Fibroblast of peridontal ligament (primary cell): ENCODE measurements around the gene TMX2.
A peak's percentile ranks its signal among the peaks of the same experiment; 100 is the strongest.
"Not testable (repeated sequence)": the region's sequence is repeated elsewhere in the genome, so short reads cannot be mapped to it uniquely, and the experiment has no call there.

Experiments used
- DNase-seq: peaks from one replicate; pipeline ENCODE4 v3.0.0-alpha.2; 2010; ENCODE audit errors: extremely low read depth

The TMX2 gene, protein sequence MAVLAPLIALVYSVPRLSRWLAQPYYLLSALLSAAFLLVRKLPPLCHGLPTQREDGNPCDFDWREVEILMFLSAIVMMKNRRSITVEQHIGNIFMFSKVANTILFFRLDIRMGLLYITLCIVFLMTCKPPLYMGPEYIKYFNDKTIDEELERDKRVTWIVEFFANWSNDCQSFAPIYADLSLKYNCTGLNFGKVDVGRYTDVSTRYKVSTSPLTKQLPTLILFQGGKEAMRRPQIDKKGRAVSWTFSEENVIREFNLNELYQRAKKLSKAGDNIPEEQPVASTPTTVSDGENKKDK

DNA sequence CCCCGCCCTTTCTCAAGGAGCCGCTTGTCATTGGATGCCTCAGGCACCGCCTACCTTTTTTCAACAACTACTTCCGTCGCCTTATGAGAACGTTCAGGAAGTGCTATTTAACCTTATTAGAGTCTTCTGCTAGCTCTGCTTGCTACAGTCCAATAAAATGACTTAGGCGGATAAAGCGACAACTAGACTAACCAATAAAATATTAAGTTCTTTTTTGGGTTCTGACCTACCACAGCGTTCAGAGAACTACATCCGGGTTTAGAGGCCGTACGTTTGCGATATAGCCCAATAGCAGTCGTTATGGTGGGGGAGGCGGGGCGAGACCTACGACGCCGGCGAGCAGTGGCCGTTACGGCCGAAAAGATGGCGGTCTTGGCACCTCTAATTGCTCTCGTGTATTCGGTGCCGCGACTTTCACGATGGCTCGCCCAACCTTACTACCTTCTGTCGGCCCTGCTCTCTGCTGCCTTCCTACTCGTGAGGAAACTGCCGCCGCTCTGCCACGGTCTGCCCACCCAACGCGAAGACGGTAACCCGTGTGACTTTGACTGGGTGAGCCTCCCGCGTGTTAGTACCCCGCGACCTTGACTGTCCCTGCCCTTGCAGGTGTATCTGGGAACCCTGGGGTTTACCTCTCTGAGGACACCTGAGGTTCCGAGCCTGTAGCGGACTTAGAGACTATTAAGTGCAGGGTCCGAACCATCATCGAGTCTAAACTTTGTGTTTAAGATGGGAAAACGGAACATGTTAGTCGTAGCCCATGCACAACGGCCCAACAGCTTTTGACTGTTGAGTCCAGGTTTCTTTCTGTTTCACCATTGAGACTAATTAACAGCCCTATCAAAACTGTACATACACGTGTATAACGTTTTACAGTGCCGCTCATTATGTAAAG is at the start of gene TMX2:
Gene TMX2, plus strand, starts transcription at position 338 of the 895 bp plus-strand sequence. Its CDS starts 26 bp downstream, at position 364.
- peak; percentile 100 for DNase-seq

DNA sequence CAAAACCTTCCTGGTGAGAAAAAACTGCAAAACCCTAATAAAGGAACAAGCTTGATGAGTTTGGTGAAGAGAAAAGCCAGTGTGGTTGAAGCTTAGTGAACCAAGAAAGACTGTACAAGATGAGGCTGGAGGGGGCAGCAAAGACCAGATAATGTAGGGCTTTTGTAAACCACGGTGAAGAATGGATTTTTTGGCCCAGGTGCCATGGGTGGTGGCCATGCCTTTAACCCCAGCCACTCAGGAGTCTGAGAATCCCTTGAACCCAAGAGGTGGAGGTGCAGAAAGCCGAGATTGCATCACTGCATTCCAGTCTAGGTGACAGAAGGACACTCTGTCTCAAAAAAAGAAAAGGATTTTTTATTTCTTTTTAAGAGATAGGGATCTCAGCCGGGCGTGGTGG is 49.5 kb upstream of the TMX2 start:
- DNase-seq, result no peak

DNA sequence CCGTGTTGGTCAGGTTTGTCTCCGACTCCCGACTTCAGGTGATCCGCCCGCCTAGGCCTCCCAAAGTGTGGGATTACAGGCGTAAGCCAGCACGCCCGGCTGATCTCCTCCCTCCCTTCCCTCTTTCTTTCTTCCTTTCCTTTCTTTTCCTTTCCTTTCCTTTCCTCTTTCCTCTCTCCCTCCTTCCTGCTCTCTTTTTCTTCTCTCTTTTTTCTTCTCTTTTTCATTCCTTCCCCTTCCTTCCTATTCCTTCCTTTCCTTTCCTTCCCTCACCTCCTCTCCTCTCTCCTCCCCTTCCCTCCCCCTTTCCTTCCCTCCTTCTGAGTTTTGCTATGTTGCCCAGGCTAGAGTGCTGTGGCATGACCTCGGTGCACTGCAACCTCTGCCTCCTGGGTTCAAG is 48.4 kb upstream of the TMX2 start:
- DNase-seq, result no peak

DNA sequence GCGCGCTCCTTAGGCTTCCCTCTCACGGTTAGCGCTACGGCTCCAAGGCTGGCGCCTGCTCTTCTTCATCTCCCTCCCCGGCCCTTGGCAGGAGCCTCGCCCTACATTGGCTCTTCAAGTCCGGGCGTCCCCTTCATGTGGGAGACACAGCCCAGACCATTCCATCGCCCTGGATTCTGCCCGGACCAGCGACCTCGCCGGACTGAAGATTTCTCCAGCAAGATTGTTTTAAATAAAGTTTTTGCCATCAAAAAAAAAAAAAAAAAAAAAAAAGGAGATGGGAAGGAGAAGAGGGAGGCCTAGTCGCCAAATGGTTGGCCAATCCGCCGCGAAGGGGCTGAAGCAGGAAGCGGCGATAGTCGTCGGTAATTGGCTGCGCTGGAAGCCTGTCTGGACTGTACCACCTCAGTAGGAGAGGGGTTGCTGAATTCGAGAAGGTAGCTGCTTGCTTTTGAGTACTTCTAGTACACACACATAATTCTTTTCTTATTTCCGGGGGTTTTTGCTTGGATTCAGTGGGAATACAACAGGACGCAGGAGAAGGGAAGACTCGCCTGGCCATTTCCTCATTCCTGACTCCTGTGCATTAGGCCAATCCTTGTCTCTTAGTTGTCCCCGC is 45.2 kb upstream of the TMX2 start:
- DNase-seq, result peak; percentile 99

DNA sequence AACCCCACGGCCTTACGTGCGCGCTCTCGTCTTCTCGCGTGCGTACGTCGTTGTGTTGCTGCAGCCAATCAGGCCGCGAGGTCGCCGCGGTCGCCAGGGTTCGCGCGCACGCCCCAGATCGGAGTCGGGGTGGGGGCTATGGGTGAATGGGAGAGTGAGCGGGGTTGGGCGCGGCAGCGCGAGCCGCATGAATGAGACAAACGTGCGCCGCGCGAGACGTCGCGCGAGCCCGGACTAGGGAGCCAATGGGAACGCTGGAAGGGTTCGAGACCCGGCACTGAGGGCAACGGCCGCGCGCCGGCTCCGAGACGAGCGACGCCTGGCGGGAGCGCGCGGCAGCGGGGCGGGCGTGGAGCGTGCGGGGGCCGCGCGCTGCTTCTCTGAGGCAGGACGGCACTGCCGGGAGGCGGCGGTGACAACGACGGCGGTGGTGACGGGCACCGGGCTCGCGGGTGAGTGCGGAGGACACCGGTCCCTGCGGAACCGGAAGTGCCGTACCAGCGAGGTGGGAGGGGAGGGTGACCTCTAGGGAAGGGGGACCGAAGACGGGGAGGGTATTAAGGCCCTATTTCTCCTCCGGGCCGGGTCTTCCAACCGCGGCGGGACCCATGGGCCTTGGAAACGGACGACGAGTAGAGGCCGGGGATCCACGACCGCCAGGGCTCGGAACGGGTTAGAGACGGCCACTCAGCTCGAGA is 44.5 kb upstream of the TMX2 start, which contains the start of gene ZDHHC5:
Gene ZDHHC5, plus strand, starts transcription at position 379 of the 698 bp plus-strand sequence. CDS start 4,977 bp downstream, outside the sequence.
- DNase-seq, result peak; percentile 99

DNA sequence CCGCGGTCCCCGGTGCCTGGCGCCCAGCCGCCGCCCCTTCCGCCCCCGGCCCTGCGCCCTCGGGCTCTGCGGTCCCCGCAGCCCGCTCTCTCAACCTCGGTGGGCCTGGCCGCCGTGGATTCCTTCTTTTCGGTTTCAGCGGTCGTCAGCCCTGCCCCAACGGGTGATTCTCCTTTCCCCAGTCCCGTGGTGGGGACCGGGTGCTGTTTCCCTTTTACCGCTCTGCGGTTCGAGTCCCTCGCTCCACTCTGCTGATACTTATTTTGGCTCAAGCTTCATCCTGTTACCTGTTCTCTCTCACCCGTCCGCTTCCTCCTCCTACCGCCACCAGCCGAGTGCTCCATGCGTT is 44.0 kb upstream of the TMX2 start:
- DNase-seq, result no peak

DNA sequence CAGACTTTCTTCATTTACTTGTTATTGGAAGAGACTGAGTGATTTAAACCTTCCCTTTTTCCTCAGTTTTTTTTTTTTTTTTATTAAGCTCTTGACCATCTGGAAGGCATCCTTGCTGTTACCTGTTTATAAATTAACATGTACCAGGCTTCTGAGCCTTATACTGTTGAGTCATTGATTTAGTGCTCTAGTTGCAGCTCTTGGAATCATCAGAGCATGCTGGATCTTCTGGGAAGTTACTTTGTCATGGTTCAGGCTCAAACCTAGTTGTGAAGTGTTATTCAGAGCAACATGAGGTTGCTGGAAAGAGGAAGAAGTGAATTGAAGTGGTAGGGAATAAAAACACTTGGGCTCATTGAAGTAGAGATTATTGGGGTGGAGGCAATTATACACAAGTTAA is 38.1 kb upstream of the TMX2 start:
- DNase-seq, result no peak

DNA sequence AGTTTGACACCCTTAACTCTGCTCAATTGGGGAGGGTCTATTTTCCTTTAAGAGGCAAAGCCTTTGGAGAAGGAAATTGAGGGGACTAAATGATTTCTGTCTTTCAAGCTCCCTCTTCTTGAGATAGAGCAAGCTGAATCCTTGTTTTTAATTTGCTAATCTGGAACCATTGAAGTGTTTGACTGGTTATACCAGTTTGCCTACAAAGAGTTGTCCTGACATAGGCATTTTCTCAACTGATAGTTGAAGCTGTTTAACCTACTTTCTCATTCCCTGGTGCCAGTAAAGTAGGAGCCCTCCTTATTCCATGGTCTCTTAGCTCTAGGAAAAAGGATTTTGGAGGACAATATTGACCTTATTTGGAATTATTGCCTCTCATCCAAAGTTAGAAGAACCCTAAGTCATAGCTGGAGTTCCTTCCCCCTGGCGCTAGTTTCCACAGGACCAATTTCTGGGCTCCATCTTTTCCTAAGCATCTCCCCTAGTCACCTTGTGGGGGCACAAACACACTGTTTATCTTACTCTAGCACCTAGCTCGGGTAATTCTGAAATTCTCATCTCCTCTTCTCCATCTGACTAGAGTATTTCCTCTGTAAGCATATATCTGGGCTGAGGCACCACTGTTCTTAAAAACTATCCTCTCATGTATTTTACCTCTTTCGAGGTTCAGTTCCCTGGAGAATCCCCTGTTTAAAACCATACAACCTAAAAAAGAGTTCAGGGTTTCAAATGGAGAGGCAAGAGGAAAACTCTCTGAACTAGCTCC is 37.0 kb upstream of the TMX2 start:
- no peak for DNase-seq

DNA sequence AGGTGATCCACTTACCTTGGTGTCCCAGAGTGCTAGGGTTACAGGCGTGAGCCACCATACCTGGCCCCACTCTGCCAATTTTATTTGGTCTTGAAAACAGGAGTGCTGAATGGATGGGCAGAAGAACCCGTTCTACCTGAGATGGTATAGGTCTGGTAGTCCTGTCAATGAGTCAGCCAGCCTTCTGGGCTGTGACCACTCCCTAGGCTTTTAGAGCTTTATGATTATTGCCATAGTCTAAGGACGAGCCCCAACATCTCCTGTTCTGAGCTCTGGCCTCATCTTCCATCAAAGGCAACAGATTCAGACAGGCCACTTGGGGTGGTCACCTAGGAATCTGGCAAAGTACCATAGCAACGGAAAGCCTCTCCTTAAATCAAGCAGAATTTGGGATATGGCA is 33.0 kb upstream of the TMX2 start:
- no peak for DNase-seq

DNA sequence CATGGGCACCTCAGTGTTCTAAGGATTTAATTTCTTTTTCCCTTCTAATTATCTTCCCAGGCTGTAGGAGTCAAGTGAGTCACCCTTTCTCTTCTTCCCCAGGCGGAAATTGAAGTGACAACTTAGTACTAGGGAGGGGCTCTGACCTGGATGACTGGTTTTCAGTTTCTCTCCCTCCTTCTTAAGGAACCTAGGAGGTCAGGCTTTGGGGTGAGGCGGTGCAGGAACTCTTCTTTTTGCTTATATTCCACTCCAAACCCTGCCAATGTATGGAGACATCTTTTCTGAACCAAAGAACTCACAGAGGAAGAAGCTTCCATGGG is 31.9 kb upstream of the TMX2 start:
- DNase-seq, result no peak

DNA sequence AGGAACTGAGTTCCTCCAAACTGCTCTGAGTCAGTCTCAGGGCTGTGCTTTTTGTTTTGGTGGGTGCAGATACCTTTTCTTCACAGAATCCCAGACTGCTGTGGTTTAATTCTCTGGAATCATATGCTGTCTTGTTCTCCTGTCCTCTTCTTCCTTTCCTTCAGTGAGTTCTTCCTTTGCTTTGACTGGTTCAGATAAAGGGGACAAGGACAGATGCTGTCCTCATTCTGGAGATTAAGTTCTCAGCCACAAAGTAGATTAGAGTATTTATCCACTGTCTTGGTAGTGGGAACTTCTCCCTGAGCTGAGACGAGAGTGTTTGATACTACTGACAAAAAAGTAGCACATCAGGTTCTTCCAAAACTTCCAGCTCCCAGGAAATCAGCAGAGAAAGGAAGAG is 31.2 kb upstream of the TMX2 start:
- DNase-seq, result no peak

DNA sequence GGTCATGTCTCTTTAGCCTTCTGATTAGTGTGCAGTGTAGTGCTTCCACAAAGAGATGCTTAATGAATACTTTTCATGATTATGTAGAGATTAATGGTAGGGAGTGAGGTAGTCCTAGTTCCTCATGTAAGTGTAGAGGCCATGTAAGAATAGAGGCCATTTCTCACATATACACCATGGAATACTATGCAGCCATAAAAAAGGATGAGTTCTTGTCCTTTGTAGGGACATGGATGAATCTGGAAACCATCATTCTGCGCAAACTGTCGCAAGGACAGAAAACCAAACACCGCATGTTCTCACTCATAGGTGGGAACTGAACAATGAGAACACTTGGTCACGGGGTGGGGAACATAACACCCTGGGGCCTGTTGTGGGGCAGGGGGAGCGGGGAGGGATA is 21.9 kb upstream of the TMX2 start:
- DNase-seq, result not testable (repeated sequence)

DNA sequence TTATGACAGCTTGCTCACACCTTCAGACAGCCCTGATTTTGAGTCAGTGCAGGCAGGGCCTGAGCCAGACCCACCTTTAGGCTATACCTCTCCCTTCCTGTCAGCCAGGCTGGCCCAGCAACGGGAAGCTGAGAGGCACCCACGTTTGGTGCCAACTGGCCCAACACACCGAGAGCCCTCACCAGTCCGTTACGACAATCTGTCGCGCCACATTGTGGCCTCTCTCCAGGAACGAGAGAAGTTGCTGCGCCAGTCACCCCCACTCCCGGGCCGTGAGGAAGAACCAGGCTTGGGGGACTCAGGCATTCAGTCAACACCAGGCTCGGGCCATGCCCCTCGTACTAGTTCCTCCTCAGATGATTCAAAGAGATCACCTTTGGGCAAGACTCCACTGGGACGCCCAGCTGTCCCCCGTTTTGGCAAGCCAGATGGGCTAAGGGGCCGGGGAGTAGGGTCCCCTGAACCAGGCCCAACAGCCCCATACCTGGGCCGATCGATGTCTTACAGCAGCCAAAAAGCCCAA is 13.5 kb upstream of the TMX2 start:
- DNase-seq, result no peak

DNA sequence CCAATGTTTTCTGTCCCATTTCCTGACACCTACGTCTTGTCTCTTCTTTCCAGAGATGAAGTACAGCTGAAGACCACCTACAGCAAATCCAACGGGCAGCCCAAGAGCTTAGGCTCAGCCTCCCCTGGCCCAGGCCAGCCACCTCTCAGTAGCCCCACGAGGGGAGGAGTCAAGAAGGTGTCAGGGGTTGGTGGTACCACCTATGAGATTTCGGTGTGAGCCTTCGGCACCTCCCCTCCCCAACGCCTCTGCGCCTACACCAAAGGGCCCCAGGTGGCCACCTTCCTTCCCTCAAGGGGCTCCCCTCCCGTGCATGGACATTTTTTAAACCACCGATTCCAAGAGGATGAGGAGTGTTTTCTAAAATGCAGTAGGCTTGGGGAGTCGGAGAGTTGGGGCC is 12.6 kb upstream of the TMX2 start:
- DNase-seq, result no peak

DNA sequence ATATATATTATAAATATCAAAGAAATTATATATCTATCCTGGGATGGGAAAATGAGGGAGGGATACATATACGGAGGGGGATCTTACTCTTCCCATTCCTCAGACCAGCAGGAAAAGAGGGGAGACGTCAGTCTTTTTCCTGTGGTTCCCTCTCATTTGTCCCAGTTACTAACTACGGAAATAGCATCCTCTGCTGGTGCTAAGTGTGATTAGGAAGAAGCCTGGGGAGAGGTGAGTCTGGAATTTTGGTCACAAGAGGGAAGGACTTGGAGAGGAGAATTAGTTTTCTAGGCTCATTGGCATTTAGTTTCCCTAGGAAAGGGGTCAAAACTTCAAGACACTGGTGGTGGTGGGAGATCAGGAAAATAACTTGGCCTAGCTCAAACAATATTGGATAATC is 12.0 kb upstream of the TMX2 start:
- no peak for DNase-seq

DNA sequence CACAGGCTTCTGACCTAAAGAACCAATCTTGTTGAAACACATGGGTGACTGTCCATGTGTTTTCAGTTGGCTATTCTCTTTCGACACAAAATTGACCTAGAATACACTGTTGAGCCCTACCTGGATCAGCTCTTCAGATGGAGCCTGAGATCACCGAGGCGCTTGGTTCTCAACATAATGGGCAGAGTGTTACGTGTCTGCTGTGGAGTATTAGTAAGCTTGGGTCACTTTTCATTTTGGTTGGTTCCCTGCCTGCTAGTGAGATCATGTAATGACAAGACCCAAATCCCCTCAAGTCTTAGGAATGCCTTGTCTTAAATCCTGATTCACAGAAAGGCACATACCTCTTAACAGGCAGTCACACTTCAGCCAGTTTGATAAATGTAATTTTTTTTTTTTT is 9.1 kb upstream of the TMX2 start:
- DNase-seq, result peak; percentile 29

DNA sequence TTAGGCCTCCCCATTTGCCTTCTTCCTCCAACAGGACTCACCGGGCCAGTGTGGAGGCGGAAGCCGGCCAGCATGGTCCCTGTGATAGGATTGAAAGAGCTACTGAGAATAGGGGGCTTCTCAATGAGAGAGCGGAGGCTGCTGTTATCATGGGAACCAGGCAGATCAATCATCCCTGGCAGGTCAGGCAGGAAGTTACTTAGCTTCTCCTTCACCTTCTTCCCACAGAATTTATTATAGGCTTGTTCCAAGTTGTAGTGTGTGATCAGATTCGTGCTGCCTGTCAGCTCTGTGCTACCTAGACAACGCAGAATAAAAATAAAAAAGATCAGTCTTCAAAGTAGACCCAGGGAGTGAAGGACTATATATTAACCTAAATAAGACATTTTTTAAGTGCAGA is 7.5 kb upstream of the TMX2 start:
- no peak for DNase-seq

DNA sequence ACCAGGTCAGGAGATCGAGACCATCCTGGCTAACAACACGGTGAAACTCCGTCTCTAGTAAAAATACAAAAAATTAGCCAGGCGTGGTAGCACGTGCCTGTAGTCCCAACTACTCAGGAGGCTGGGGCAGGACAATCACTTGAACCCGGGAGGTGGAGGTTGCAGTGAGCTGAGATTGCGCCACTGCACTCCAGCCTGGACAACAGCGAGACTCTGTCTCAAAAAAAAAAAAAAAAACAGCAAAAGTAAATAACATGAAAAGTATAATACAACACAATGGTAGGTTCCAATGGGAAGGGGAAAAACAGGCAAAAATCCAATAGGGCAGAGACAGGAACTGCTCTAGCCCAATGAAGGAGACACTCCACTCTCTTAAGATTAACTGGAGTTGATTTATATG is 7.0 kb upstream of the TMX2 start:
- DNase-seq, result not testable (repeated sequence)

DNA sequence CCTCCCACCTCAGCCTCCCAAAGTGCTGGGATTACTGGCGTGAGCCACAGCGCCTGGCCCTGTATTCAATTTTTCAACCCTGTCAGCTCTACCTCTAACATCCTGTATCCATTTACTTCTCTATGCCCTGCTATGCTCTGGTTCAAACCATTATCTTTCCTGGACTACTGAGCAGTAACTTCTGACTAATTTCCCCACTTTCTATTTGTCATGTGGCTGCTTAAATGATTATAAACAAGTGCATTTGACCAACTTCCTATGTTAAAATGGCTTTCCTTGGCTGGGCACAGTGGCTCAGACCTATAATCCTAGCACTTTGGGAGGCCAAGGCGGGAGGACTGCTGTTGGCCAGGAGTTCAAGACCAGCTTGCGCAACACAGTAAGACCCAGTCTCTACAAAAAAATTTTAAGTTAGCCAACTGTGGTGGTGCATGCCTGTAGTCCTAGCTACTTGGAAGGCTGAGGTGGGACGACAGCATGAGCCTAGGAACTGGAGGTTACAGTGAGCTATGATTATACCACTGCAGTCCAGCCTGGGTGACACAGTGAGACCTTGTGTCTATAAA is 2.5 kb upstream of the TMX2 start:
- DNase-seq, result no peak

DNA sequence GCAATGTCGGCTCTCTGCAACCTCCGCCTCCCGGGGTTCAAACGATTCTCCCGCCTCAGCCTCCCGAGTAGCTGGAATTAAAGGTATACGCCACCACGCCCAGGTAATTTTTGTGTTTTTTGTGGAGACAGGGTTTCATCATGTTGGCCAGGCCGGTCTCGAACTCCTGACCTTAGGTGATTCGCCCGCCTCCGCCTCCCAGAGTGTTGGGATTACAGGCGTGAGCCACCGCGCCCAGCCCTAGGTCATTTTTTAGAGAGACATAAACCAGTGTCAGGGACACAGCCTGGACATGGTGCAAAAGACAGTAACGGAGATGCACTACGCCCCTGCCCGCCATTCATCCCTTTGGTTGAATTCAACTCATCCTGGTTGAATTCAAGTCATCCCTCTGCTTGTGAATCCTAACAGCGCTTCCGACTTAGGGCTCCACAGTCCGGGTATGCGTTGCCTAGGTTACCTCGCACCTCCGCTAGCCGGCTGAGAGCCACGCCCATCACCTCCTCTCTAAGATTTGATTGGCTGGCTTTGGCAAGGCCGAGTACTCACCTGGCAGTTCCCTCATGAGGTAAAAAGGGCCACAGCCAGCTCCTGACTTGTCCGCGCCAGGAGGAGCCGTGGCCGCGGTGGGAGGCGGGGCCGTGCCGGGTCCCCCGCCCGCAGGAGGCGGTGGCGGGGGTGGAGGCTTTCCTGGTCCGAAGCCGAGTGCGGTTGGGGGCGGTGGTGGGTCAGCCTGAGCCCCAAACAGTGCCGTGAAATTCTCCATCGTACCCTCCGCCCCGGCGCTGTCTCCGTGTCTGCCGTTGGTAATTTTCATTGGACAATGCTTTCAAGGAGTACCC is 758 bp upstream of the TMX2 start, which contains the start of gene MED19:
Gene MED19, minus strand, starts transcription at position 802 of the 842 bp plus-strand sequence. Its CDS starts 36 bp downstream, at position 766.
- peak; percentile 64 for DNase-seq
